ENCODE results near the gene RHOT2. TPM values are rescaled to one million over a fixed set of nuclear protein-coding genes. Genes with fewer than 3 reads are reported as not detected.

RHOT2 gene
- total RNA-seq, 1 donor from 2014 or later = 93.2 TPM

DNA sequence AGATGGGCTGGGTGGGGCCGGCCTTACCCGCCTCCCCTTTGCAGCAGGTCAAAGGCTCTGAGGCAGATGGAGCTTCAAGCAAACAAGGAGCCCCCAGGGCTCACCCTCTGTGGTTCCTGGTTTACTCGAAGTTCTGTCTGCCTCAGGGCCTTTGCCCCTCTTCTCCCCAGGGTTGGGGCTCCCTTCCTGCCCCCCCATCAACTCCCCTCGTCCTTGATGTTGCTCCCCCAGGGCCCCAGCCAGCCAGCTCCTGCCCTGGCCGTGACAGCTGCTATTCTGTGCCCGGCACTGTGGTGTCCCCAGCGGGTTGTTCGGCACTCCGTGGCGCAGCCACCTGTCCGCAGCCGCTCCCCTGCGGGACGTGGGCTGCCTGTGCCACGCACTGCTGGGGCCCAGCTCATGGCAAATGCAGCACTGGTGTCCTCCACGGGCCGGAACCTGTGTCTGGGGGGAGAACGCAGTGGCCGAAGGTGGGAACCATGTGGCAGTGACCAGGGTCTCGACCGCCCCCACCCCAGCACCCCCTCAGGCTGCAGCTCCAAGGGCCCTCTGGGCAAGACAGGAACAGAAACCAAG is 42.7 kb downstream of the RHOT2 start:
- Histone ChIP-seq H4K20me1 (ENCODE audit: insufficient read depth, low read length) (peaks cover 6% of the 10 kb centered on the region), H3K4me3 (ENCODE audit: insufficient read depth, low read depth, low read length) (no peak overlapping the region), H3K9ac (ENCODE audit: low read length) (no peak overlapping the region), H3K36me3 (ENCODE audit: insufficient read depth, low read length) (no peaks in the 10 kb centered on the region), H3K4me1 (ENCODE audit: insufficient read depth, low read length) (peaks cover 24% of the 10 kb centered on the region), H2AFZ (ENCODE audit: low read depth, low read length) (no peak overlapping the region), H3K79me2 (ENCODE audit: insufficient read depth, low read length) (no peaks in the 10 kb centered on the region), H3K9me3 (ENCODE audit: insufficient read depth, low read depth, low read length) (no peaks in the 10 kb centered on the region), H3K4me2 (ENCODE audit: low read length) (no peak overlapping the region), H3K27ac (ENCODE audit: low read depth, low read length) (no peak overlapping the region), H3K27me3 (ENCODE audit: insufficient read depth, low read length) (peaks cover 15% of the 10 kb centered on the region)
- FAIRE-seq (no peak), DNase-seq (ENCODE audit: low read depth) (no peak)
- Mint-ChIP-seq H3K4me1 (ENCODE audit: low read depth, unreplicated experiment) (peaks cover 8% of the 10 kb centered on the region), H3K4me3 (ENCODE audit: unreplicated experiment) (no peak overlapping the region), H3K27ac (ENCODE audit: unreplicated experiment) (peak overlapping the region; percentile 53), H3K36me3 (ENCODE audit: low read depth, unreplicated experiment) (no peaks in the 10 kb centered on the region), H3K27me3 (ENCODE audit: low read depth, unreplicated experiment) (peaks cover 23% of the 10 kb centered on the region), H3K9me3 (ENCODE audit: unreplicated experiment) (peaks cover 3% of the 10 kb centered on the region)
- TF ChIP-seq, protein P1, sequence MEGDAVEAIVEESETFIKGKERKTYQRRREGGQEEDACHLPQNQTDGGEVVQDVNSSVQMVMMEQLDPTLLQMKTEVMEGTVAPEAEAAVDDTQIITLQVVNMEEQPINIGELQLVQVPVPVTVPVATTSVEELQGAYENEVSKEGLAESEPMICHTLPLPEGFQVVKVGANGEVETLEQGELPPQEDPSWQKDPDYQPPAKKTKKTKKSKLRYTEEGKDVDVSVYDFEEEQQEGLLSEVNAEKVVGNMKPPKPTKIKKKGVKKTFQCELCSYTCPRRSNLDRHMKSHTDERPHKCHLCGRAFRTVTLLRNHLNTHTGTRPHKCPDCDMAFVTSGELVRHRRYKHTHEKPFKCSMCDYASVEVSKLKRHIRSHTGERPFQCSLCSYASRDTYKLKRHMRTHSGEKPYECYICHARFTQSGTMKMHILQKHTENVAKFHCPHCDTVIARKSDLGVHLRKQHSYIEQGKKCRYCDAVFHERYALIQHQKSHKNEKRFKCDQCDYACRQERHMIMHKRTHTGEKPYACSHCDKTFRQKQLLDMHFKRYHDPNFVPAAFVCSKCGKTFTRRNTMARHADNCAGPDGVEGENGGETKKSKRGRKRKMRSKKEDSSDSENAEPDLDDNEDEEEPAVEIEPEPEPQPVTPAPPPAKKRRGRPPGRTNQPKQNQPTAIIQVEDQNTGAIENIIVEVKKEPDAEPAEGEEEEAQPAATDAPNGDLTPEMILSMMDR (IDR thresholded peaks at IDR 0.05; ENCODE audit: insufficient read depth, low read depth, low read length) = no peak
- TF ChIP-seq EZH2 (IDR thresholded peaks at IDR 0.05; ENCODE audit: insufficient read depth, low read length) = no peak

DNA sequence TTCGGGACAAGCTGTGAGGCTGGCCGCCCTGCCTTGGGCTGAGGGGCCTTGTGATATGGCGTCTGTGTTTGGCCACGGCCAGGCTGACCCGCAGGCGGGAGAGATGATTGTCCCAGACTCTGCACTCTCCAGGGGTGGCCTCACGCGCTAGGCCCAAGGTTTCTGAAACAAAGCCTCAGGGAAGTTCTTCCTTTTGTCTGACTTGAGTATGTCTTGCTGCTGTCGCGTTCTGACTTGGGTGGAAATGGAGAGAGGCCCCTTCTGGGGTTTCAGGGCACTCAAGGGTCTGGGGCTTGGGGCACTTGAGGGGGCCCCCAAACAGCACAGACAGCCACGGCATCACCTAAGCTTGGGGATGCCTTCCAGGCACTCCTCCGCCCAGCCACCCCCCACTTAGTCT is 43.2 kb downstream of the RHOT2 start:
- no peaks in the 10 kb centered on the region for H3K79me2 ChIP-seq (ENCODE audit: insufficient read depth, low read length)
- no peaks in the 10 kb centered on the region for H3K36me3 ChIP-seq (ENCODE audit: insufficient read depth, low read length)
- H3K4me3 ChIP-seq (ENCODE audit: insufficient read depth, low read depth, low read length) = no peak overlapping the region
- peaks cover 15% of the 10 kb centered on the region for H3K27me3 ChIP-seq (ENCODE audit: insufficient read depth, low read length)
- peaks cover 3% of the 10 kb centered on the region for H3K9me3 Mint-ChIP-seq (ENCODE audit: unreplicated experiment)
- H3K27ac Mint-ChIP-seq (ENCODE audit: unreplicated experiment) = no peak overlapping the region
- no peak overlapping the region for H3K4me3 Mint-ChIP-seq (ENCODE audit: unreplicated experiment)
- DNase-seq (ENCODE audit: low read depth) (no peak), FAIRE-seq (no peak)
- no peaks in the 10 kb centered on the region for H3K36me3 Mint-ChIP-seq (ENCODE audit: low read depth, unreplicated experiment)
- H3K4me2 ChIP-seq (ENCODE audit: low read length) = no peak overlapping the region
- H3K4me1 Mint-ChIP-seq (ENCODE audit: low read depth, unreplicated experiment) = peaks cover 8% of the 10 kb centered on the region
- no peaks in the 10 kb centered on the region for H3K9me3 ChIP-seq (ENCODE audit: insufficient read depth, low read depth, low read length)
- TF ChIP-seq, protein P1 (IDR thresholded peaks at IDR 0.05; ENCODE audit: insufficient read depth, low read depth, low read length) = no peak
- H2AFZ ChIP-seq (ENCODE audit: low read depth, low read length) = no peak overlapping the region
- peaks cover 23% of the 10 kb centered on the region for H3K27me3 Mint-ChIP-seq (ENCODE audit: low read depth, unreplicated experiment)
- peaks cover 28% of the 10 kb centered on the region for H3K4me1 ChIP-seq (ENCODE audit: insufficient read depth, low read length)
- no peak overlapping the region for H3K27ac ChIP-seq (ENCODE audit: low read depth, low read length)
- peaks cover 8% of the 10 kb centered on the region for H4K20me1 ChIP-seq (ENCODE audit: insufficient read depth, low read length)
- no peak overlapping the region for H3K9ac ChIP-seq (ENCODE audit: low read length)

DNA sequence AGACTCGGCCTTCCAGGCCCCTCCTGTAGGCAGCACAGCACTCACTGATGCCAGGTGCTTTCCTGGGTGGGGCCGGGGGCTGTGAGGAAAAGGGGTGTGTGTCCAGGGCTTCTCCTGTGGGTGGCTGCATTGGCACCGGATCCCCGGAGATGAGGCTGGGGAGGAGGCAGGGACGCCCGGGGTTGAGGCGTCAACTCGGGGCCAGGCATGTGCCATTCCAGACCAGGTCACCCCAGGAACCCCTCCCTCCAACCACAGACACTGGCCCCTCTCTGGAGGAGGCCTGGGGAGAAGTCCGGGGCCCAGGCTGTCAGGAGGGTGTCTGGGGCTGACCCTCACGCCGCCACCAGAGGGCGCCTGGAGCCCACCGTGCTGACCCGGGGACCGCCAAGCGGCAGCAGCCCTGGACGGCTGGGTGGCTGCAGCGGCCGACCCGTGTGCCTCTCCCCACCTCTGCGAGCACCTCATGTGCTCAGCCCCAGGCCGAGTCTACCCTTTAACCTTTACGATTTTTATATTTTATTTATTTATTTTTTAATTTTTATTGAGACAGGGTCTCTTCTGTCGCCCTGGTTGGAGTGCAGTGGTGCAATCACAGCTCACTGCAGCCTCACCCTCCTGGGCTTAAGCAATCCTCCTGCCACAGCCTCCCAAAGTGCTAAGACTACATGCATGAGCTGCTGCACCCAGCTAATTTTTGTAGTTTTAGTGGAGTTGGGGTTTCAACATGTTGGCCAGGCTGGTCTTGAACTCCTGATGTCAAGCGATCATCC is 43.8 kb downstream of the RHOT2 start:
- Mint-ChIP-seq H3K27ac (ENCODE audit: unreplicated experiment) (no peak overlapping the region), H3K4me1 (ENCODE audit: low read depth, unreplicated experiment) (peaks cover 8% of the 10 kb centered on the region), H3K36me3 (ENCODE audit: low read depth, unreplicated experiment) (no peaks in the 10 kb centered on the region), H3K9me3 (ENCODE audit: unreplicated experiment) (peaks cover 3% of the 10 kb centered on the region), H3K27me3 (ENCODE audit: low read depth, unreplicated experiment) (peaks cover 18% of the 10 kb centered on the region), H3K4me3 (ENCODE audit: unreplicated experiment) (no peak overlapping the region)
- Histone ChIP-seq H3K9ac (ENCODE audit: low read length) (no peak overlapping the region), H3K36me3 (ENCODE audit: insufficient read depth, low read length) (no peaks in the 10 kb centered on the region), H3K9me3 (ENCODE audit: insufficient read depth, low read depth, low read length) (no peaks in the 10 kb centered on the region), H3K4me1 (ENCODE audit: insufficient read depth, low read length) (peaks cover 35% of the 10 kb centered on the region), H3K27ac (ENCODE audit: low read depth, low read length) (no peak overlapping the region), H3K4me3 (ENCODE audit: insufficient read depth, low read depth, low read length) (no peak overlapping the region), H3K4me2 (ENCODE audit: low read length) (no peak overlapping the region), H4K20me1 (ENCODE audit: insufficient read depth, low read length) (peaks cover 14% of the 10 kb centered on the region), H3K79me2 (ENCODE audit: insufficient read depth, low read length) (peaks cover 5% of the 10 kb centered on the region), H2AFZ (ENCODE audit: low read depth, low read length) (no peak overlapping the region), H3K27me3 (ENCODE audit: insufficient read depth, low read length) (peaks cover 13% of the 10 kb centered on the region)
- DNase-seq (ENCODE audit: low read depth) (no peak), FAIRE-seq (no peak)
- no peak for TF ChIP-seq EZH2 (IDR thresholded peaks at IDR 0.05; ENCODE audit: insufficient read depth, low read length)
- TF ChIP-seq, protein P1 (IDR thresholded peaks at IDR 0.05; ENCODE audit: insufficient read depth, low read depth, low read length) = peak; percentile 58
